HG03108 (cell line): ENCODE measurements around the gene TRIM65.

Source experiments
- ATAC-seq: cut with Tn5 transposase; IDR thresholded peaks from one replicate; pipeline ENCODE4 v1.9.1; 2021; ENCODE audit warnings: moderate library complexity; ENCODE audit not compliant: unreplicated experiment

TRIM65 gene

DNA sequence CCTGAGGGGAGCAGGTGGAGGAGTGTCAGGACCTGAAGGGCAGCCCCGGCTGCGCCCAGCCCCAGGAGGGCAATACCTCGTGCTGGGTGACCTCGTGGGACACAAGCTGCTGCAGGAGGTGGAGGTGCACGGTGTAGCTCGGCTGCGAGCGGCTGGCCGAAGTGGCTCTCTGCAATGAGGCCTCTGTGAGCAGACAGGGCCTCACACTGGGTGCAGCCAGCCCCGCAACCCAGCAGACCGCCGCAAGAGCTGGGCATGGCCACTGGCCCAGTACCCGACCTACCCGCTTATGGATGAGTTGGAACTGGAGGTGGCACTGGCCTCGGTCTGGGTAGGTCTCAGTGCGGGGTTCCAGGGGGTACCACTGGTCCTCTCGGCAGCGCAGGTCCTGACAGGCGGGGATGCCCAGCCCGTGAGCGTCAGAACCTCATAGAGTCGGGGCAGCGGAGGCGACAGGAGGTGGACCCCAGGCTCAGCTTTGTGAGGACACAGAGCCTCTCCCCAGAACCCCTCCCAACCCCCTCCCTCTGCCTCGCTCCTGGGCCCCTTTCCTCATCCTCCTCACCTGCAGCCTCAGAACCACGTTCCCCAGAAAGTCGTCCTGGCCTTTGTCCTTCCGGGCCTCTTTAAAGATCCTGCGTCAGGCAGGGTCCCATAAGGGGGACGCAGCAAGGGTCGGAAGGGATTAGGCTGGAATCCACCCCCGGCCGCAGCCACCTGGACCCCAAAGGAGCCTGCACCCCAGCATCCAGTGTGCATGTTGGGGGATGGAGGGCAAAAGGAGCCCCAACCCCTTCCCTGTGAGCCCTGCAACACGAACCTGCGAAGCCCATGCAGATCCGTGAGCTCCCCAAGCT, 56.6 kb downstream of the TRIM65 start:
- no peak for ATAC-seq
